ENCODE results near the gene SRPK2.
"Not testable (repeated sequence)": the region's sequence is repeated elsewhere in the genome, so short reads cannot be mapped to it uniquely, and the experiment has no call there.

Gene SRPK2

GRCh38 chr7:105339404-105340323, 49.1 kb downstream of the SRPK2 start:
- no peak for DNase-seq (ENCODE audit: low read depth)

- DNase-seq (ENCODE audit: low read depth), result no peak
Observed at GRCh38 chr7:105337529-105337928, 51.2 kb downstream of the SRPK2 start.

GRCh38 chr7:105336009-105336408, 52.7 kb downstream of the SRPK2 start:
- peak; percentile 29 for DNase-seq (ENCODE audit: low read depth)

- not testable (repeated sequence) for DNase-seq (ENCODE audit: low read depth)
Observed at GRCh38 chr7:105332661-105333060, 56.1 kb downstream of the SRPK2 start.

- no peak for DNase-seq (ENCODE audit: low read depth)
Observed at GRCh38 chr7:105330526-105330925, 58.2 kb downstream of the SRPK2 start.

- DNase-seq (ENCODE audit: low read depth), result no peak
Observed at GRCh38 chr7:105327201-105327600, 61.5 kb downstream of the SRPK2 start.

- no peak for DNase-seq (ENCODE audit: low read depth)
Observed at GRCh38 chr7:105325216-105325904, 63.4 kb downstream of the SRPK2 start.

- DNase-seq (ENCODE audit: low read depth), result not testable (repeated sequence)
Observed at GRCh38 chr7:105324606-105325005, 64.1 kb downstream of the SRPK2 start.

- DNase-seq (ENCODE audit: low read depth), result no peak
Observed at GRCh38 chr7:105323366-105323765, 65.4 kb downstream of the SRPK2 start.

GRCh38 chr7:105322655-105323277, 66.0 kb downstream of the SRPK2 start:
- DNase-seq (ENCODE audit: low read depth), result no peak

- DNase-seq (ENCODE audit: low read depth), result no peak
Observed at GRCh38 chr7:105321754-105322455, 66.8 kb downstream of the SRPK2 start.

- DNase-seq (ENCODE audit: low read depth), result no peak
Observed at GRCh38 chr7:105320896-105321295, 67.8 kb downstream of the SRPK2 start.

- DNase-seq (ENCODE audit: low read depth), result no peak
Observed at GRCh38 chr7:105319578-105319977, 69.1 kb downstream of the SRPK2 start.

GRCh38 chr7:105316578-105317344, 72.0 kb downstream of the SRPK2 start:
- DNase-seq (ENCODE audit: low read depth), result no peak

- DNase-seq (ENCODE audit: low read depth), result no peak
Observed at GRCh38 chr7:105315357-105315756, 73.4 kb downstream of the SRPK2 start.

GRCh38 chr7:105309235-105310169, 79.2 kb downstream of the SRPK2 start:
- no peak for DNase-seq (ENCODE audit: low read depth)

- no peak for DNase-seq (ENCODE audit: low read depth)
Observed at GRCh38 chr7:105307163-105307672, 81.5 kb downstream of the SRPK2 start.

GRCh38 chr7:105306298-105306748, 82.4 kb downstream of the SRPK2 start:
- no peak for DNase-seq (ENCODE audit: low read depth)

GRCh38 chr7:105305633-105306032, 83.1 kb downstream of the SRPK2 start:
- no peak for DNase-seq (ENCODE audit: low read depth)
